OCI-M2 (cell line): Measurements from ENCODE around the gene NCAPG.

ENCODE experiments used
- DNase-seq: peaks from one replicate; lab custom pipeline; 2025; ENCODE audit not compliant: unreplicated experiment; lab: John Stamatoyannopoulos, UW

NCAPG gene

GRCh38 chr4:17875402-17876070 is 64.8 kb downstream of the NCAPG start:
- no peak for DNase-seq

GRCh38 chr4:17876943-17877342 is 66.2 kb downstream of the NCAPG start:
- DNase-seq: no peak

GRCh38 chr4:17877661-17878060 is 66.9 kb downstream of the NCAPG start:
- no peak for DNase-seq

- DNase-seq: no peak
Measured at GRCh38 chr4:17884063-17884462, 73.3 kb downstream of the NCAPG start.

GRCh38 chr4:17884511-17884910 is 73.7 kb downstream of the NCAPG start:
- DNase-seq: no peak

GRCh38 chr4:17889692-17890091 is 78.9 kb downstream of the NCAPG start:
- no peak for DNase-seq

GRCh38 chr4:17894421-17894820 is 83.6 kb downstream of the NCAPG start:
- no peak for DNase-seq
